A673 (cell line): ENCODE data around the gene S100A9.

ENCODE experiments used
- EZH2 ChIP-seq: fragments of 200-600 bp; sonication (generic); IDR thresholded peaks from 2 replicates; pipeline ENCODE4 v1.6.1; 2017; ENCODE audit warnings: borderline replicate concordance, low read depth, mild to moderate bottlenecking, mixed read lengths, antibody characterized with exemption, low read length; ENCODE audit not compliant: poor library complexity, severe bottlenecking
- TF ChIP-seq, protein P1 (sequence below): fragments of 300-800, 200-600 bp; sonication (generic); conservative IDR thresholded peaks from 2 replicates; pipeline ENCODE4 v1.5.1; 2017; ENCODE audit warnings: low read depth, mild to moderate bottlenecking, antibody characterized with exemption, low read length, moderate library complexity, mixed read lengths

DNA sequence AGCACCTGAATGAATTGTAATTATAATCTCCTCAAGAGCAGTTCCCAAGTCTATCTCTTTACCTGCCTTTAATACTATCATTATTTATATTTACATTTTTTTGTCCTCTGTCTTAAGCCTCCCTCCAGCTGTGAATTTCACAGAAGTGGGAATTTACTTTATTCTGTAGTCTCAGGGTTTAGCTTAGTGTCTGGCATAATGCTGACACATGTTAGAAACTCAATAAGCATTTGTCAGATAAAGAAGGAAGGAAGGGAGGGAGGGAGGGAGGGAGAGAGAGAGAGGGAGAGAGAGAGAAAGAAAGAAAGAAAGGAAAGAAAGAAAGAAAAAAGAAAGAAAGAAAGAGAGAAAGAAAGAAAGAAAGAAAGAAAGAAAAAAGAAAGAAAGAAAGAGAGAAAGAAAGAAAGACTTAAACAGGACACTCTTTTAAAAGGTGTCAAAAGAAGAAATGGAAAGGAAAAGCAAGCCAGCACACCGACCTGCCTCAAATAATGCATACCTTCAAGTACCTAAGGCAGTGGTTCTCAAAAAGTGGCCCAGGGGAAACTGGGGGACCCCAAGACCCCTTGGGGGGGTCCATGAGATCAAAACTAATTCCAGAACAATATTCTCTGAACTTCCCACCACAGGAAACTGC is 7.2 kb upstream of the S100A9 start:
- TF ChIP-seq, protein P1, sequence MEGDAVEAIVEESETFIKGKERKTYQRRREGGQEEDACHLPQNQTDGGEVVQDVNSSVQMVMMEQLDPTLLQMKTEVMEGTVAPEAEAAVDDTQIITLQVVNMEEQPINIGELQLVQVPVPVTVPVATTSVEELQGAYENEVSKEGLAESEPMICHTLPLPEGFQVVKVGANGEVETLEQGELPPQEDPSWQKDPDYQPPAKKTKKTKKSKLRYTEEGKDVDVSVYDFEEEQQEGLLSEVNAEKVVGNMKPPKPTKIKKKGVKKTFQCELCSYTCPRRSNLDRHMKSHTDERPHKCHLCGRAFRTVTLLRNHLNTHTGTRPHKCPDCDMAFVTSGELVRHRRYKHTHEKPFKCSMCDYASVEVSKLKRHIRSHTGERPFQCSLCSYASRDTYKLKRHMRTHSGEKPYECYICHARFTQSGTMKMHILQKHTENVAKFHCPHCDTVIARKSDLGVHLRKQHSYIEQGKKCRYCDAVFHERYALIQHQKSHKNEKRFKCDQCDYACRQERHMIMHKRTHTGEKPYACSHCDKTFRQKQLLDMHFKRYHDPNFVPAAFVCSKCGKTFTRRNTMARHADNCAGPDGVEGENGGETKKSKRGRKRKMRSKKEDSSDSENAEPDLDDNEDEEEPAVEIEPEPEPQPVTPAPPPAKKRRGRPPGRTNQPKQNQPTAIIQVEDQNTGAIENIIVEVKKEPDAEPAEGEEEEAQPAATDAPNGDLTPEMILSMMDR, result no peak
- TF ChIP-seq EZH2, result no peak
